Measurements from ENCODE around the gene KCTD17. TPM values are rescaled to one million over a fixed set of nuclear protein-coding genes. Genes with fewer than 3 reads are reported as not detected.
A peak's percentile ranks its signal among the peaks of the same experiment; 100 is the strongest.

Gene KCTD17
- total and polyA plus RNA-seq, 2 of the 13 experiments (the other 11 are each of a cell fraction or from before 2014, with no cell fraction given): 5.3 to 11.7 TPM

DNA sequence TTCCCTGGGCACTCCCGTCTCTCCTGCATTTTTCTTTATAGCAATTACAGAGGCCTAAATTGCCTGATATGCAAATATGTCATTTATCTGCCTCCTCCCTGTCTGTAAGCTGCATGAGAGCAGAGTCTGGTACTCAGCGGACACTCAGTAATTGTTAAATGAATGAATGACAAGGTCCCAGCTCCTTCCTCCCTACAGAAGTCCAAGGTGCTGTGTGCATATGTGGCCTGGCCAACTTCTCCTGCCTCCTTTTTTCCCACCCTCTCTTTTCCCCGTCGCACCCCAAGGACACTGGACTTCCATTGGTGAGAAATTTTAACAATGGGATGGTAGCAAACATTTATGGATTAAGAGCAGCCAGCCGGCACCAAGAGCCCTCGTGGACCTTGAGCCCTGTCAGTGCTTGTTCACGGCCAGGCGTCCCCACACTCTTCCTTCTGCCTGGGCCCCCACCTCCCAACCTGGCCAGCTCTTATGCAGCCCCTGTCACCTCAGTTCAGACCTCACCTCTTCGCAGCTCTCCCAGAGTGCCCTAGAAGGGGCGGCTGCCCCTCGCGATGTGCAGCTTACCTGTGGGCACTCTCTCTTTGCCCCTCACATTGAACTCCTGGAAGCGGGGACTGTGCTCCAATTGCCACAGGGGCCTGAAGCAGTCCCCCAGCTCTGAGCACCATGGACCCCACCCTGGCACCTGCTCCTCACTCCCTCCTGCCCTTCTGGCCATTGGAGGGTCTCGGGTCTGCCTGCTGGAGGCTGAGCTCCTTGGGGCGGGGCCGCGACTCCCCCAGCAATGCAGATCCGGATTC is 56.5 kb downstream of the KCTD17 start (continued):
- TF ChIP-seq, protein P1, sequence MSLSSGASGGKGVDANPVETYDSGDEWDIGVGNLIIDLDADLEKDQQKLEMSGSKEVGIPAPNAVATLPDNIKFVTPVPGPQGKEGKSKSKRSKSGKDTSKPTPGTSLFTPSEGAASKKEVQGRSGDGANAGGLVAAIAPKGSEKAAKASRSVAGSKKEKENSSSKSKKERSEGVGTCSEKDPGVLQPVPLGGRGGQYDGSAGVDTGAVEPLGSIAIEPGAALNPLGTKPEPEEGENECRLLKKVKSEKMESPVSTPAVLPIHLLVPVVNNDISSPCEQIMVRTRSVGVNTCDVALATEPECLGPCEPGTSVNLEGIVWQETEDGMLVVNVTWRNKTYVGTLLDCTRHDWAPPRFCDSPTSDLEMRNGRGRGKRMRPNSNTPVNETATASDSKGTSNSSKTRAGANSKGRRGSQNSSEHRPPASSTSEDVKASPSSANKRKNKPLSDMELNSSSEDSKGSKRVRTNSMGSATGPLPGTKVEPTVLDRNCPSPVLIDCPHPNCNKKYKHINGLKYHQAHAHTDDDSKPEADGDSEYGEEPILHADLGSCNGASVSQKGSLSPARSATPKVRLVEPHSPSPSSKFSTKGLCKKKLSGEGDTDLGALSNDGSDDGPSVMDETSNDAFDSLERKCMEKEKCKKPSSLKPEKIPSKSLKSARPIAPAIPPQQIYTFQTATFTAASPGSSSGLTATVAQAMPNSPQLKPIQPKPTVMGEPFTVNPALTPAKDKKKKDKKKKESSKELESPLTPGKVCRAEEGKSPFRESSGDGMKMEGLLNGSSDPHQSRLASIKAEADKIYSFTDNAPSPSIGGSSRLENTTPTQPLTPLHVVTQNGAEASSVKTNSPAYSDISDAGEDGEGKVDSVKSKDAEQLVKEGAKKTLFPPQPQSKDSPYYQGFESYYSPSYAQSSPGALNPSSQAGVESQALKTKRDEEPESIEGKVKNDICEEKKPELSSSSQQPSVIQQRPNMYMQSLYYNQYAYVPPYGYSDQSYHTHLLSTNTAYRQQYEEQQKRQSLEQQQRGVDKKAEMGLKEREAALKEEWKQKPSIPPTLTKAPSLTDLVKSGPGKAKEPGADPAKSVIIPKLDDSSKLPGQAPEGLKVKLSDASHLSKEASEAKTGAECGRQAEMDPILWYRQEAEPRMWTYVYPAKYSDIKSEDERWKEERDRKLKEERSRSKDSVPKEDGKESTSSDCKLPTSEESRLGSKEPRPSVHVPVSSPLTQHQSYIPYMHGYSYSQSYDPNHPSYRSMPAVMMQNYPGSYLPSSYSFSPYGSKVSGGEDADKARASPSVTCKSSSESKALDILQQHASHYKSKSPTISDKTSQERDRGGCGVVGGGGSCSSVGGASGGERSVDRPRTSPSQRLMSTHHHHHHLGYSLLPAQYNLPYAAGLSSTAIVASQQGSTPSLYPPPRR (CRISPR knock-in tag; IDR thresholded peaks at IDR 0.05; ENCODE audit: borderline replicate concordance): 0 out of 2 replicates have a peak, but pooled peaks have one; percentile 38
- TF ChIP-seq, protein P2, sequence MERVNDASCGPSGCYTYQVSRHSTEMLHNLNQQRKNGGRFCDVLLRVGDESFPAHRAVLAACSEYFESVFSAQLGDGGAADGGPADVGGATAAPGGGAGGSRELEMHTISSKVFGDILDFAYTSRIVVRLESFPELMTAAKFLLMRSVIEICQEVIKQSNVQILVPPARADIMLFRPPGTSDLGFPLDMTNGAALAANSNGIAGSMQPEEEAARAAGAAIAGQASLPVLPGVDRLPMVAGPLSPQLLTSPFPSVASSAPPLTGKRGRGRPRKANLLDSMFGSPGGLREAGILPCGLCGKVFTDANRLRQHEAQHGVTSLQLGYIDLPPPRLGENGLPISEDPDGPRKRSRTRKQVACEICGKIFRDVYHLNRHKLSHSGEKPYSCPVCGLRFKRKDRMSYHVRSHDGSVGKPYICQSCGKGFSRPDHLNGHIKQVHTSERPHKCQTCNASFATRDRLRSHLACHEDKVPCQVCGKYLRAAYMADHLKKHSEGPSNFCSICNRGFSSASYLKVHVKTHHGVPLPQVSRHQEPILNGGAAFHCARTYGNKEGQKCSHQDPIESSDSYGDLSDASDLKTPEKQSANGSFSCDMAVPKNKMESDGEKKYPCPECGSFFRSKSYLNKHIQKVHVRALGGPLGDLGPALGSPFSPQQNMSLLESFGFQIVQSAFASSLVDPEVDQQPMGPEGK (CRISPR knock-in tag; IDR thresholded peaks at IDR 0.05): peak; percentile 86
- peak; percentile 45; the same call in 1 of the 2 replicates for TF ChIP-seq SOX5 (CRISPR knock-in tag; IDR thresholded peaks at IDR 0.05; ENCODE audit: borderline replicate concordance)
- peak; percentile 49; the same call in 1 of the 2 replicates for TF ChIP-seq ZNF274 (CRISPR knock-in tag; IDR thresholded peaks at IDR 0.05)
- TF ChIP-seq, protein P3, sequence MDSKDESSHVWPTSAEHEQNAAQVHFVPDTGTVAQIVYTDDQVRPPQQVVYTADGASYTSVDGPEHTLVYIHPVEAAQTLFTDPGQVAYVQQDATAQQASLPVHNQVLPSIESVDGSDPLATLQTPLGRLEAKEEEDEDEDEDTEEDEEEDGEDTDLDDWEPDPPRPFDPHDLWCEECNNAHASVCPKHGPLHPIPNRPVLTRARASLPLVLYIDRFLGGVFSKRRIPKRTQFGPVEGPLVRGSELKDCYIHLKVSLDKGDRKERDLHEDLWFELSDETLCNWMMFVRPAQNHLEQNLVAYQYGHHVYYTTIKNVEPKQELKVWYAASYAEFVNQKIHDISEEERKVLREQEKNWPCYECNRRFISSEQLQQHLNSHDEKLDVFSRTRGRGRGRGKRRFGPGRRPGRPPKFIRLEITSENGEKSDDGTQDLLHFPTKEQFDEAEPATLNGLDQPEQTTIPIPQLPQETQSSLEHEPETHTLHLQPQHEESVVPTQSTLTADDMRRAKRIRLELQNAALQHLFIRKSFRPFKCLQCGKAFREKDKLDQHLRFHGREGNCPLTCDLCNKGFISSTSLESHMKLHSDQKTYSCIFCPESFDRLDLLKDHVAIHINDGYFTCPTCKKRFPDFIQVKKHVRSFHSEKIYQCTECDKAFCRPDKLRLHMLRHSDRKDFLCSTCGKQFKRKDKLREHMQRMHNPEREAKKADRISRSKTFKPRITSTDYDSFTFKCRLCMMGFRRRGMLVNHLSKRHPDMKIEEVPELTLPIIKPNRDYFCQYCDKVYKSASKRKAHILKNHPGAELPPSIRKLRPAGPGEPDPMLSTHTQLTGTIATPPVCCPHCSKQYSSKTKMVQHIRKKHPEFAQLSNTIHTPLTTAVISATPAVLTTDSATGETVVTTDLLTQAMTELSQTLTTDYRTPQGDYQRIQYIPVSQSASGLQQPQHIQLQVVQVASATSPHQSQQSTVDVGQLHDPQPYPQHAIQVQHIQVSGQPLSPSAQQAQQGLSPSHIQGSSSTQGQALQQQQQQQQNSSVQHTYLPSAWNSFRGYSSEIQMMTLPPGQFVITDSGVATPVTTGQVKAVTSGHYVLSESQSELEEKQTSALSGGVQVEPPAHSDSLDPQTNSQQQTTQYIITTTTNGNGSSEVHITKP (CRISPR knock-in tag; IDR thresholded peaks at IDR 0.05; ENCODE audit: low read depth): no peak
- TF ChIP-seq ZMYM2 (CRISPR knock-in tag; IDR thresholded peaks at IDR 0.05): no peak
- TF ChIP-seq, protein P4, sequence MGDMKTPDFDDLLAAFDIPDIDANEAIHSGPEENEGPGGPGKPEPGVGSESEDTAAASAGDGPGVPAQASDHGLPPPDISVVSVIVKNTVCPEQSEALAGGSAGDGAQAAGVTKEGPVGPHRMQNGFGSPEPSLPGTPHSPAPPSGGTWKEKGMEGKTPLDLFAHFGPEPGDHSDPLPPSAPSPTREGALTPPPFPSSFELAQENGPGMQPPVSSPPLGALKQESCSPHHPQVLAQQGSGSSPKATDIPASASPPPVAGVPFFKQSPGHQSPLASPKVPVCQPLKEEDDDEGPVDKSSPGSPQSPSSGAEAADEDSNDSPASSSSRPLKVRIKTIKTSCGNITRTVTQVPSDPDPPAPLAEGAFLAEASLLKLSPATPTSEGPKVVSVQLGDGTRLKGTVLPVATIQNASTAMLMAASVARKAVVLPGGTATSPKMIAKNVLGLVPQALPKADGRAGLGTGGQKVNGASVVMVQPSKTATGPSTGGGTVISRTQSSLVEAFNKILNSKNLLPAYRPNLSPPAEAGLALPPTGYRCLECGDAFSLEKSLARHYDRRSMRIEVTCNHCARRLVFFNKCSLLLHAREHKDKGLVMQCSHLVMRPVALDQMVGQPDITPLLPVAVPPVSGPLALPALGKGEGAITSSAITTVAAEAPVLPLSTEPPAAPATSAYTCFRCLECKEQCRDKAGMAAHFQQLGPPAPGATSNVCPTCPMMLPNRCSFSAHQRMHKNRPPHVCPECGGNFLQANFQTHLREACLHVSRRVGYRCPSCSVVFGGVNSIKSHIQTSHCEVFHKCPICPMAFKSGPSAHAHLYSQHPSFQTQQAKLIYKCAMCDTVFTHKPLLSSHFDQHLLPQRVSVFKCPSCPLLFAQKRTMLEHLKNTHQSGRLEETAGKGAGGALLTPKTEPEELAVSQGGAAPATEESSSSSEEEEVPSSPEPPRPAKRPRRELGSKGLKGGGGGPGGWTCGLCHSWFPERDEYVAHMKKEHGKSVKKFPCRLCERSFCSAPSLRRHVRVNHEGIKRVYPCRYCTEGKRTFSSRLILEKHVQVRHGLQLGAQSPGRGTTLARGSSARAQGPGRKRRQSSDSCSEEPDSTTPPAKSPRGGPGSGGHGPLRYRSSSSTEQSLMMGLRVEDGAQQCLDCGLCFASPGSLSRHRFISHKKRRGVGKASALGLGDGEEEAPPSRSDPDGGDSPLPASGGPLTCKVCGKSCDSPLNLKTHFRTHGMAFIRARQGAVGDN (CRISPR knock-in tag; IDR thresholded peaks at IDR 0.05): peak; percentile 67
- peak; percentile 88 for TF ChIP-seq PITX1 (CRISPR knock-in tag; IDR thresholded peaks at IDR 0.05)
- no peak for TF ChIP-seq FOXA1 (IDR thresholded peaks at IDR 0.05)
- no peak for TF ChIP-seq FOXA1 (CRISPR knock-in tag; IDR thresholded peaks at IDR 0.05)
